GM21737 (cell line): ENCODE measurements around the gene KLKB1.
"Not testable (repeated sequence)": the region's sequence is repeated elsewhere in the genome, so short reads cannot be mapped to it uniquely, and the experiment has no call there.

Source experiments
- ATAC-seq: cut with Tn5 transposase; IDR thresholded peaks from one replicate; pipeline ENCODE4 v1.9.1; 2021; ENCODE audit warnings: mild to moderate bottlenecking, moderate library complexity; ENCODE audit not compliant: unreplicated experiment

KLKB1 gene

GRCh38 chr4:186264660-186265059 lies 37.4 kb downstream of the KLKB1 start:
- ATAC-seq: no peak

GRCh38 chr4:186265250-186265649 lies 37.9 kb downstream of the KLKB1 start:
- not testable (repeated sequence) for ATAC-seq

DNA sequence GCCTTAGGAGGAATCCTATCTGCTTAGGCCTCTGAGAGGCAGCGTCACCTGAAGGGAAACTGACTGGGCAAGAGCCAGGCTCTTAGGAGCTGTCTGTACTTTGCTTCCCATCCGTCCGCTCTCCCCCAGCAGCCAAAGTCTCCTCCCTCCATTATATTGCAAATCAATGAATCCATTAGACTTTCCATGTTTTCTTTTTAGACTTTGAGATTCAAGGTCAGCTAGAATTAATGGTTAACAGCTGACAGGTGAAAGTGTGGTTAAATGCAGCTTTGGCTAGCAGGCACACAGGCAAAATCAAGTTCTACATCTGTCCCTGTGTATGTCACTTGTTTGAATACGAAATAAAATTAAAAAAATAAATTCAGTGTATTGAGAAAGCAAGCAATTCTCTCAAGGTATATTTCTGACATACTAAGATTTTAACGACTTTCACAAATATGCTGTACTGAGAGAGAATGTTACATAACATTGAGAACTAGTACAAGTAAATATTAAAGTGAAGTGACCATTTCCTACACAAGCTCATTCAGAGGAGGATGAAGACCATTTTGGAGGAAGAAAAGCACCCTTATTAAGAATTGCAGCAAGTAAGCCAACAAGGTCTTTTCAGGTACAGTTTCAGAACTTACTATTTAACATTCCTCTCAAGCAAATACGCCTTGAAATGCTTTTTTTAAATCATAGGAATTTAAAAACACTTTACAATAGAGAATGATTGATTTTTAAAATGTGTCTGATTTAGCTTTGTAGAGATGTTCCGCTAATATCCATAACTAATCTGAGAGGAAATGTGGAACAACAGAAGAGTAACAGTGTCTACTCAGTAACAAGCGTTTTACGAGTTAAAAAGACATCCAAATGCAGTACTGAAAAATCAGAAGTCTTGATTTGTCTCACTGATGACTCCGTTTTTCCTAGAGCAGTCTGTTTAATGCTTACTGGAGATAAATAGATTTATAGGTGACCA lies 38.7 kb downstream of the KLKB1 start, which contains the start of gene F11:
F11 (plus strand) TSS at position 507 of the 970 bp plus-strand sequence. CDS start 948 bp downstream, outside the sequence.
- no peak for ATAC-seq

DNA sequence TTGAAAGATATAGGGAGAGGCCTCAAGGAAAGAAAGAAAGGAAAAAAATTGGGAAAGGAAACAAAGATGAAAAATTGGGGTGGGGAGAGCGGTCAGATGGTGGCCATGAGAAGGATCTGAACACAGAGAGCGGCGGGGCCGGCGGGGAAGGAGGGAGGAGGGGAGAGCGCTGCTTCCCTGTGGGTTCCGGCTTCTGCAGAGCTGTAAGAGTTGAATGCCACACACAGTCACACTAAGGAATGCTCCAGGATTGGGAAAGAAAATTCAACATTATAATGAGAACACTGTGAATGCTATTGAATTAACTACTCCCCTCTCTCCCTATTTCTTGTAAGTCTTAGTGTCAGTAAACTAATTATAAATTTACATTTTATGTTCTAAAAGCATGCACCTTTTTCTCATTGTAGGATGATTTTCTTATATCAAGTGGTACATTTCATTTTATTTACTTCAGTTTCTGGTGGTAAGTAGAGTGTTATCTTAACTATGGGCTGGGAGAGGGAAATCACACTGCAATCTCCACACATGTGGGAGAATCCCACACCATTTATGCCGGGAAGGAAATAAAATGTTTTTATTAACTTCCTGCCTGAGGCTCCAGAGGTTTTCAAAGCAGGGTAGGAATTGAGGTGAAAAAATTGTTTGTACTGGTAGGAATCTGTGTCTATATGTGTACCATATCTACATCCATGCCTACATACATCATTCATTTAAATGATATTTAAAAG lies 39.6 kb downstream of the KLKB1 start:
- no peak for ATAC-seq

GRCh38 chr4:186271081-186271678 lies 43.9 kb downstream of the KLKB1 start:
- no peak for ATAC-seq

DNA sequence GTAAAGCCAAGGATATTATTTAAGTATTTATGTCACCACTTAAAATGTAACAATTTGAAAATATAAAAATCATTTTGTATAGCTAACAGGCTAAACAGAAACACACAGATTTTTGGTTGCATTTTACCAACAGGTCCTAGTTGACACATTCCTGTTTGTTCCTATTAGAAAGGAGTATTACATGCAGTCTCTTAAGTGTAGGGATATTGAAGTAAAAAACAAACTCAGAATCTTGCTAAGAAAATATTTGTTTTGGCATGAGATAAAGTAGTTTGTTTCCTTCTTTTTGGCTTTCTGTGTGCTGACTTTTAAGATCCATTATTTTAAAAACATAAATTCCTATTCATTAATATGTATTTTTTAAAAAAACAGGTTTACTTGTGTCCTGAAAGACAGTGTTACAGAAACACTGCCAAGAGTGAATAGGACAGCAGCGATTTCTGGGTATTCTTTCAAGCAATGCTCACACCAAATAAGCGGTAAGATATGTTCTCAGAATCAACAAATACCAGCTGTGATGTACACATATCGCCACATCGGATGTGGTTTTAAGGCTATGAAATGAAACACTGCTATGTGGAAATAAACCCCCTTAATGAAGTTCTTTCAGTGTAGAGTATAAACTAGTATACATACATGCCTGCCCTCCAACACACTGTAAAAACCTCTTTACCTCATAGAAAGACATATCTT lies 45.5 kb downstream of the KLKB1 start:
- no peak for ATAC-seq

DNA sequence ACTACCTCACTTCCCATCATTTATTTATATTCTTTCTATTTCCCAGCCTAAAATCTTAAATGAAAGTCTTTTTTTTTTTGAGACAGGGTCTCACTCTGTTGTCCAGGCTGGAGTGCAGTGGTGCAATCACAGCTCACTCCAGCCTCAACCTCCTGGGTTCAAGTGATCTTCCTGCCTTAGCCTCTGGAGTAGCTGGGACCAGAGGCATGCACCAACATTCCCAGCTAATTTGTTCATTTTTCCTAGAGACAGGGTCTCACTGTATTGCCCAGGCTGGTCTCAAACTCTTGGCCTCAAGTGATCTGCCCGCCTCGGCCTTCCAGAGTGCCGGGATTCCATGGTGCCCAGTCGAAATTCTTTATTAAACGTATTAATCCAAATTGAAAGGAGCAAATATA lies 46.1 kb downstream of the KLKB1 start:
- ATAC-seq: not testable (repeated sequence)

DNA sequence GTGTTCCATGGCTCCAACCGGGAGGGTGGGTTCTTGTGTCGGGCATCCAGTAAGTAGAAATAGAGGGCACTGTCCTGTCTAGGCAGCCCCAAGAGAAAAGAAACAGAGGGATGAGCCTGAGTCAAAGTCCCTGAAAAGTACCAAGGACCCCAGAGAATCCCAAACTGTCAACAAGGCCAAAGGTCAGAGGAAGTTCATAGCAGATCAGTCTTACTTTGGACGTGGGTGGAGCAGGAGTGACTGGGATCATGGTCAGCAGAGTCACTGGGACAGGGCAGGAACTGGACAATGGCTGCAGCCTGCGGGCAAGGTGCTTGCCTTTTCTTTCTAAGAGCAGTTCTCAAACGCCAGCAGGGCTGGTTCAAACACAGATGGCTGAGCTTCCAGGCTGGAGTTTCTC lies 56.0 kb downstream of the KLKB1 start:
- ATAC-seq: no peak

DNA sequence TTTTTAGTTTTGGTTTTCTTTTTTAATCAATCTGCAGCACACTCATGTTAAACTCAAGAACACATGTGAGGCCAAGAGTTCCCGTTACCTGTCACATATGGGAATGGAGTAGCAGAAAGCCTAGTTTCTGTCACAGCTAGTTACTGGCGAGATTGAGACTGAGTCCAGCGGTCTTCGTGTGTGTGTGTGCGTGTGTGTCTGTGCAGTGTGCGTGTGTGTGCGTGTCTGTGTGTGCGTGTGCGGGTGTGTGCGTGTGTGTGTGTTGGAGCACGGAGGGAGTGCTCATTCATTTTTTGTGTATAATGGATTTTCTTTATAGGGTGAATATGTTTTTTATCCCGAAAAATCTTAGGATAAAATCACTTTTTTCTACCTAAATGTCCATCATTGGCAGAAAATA lies 57.8 kb downstream of the KLKB1 start:
- ATAC-seq: no peak

- no peak for ATAC-seq
These were observed 59.3 kb downstream of the KLKB1 start for GRCh38 chr4:186286581-186286980.

- ATAC-seq: no peak
These were observed 64.1 kb downstream of the KLKB1 start for GRCh38 chr4:186291256-186291890.

DNA sequence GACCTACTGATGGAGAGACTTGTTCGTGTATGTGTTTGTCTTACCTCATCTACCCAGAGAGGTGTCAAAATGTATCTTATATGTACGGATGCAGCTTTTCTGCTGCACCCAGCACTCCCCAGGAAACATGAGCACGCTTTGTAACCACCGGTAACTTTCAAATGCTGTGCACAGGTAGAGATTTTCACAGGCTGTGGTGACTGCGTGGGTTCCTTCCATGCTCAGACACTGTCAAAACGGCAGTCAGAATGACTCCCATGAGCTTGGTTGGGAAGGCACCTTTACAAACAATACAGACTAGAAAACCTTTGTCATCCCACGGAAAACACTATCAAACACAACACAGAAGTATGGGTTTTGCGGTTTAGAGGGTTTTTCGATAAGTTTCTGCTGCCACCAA lies 66.9 kb downstream of the KLKB1 start:
- ATAC-seq: no peak

DNA sequence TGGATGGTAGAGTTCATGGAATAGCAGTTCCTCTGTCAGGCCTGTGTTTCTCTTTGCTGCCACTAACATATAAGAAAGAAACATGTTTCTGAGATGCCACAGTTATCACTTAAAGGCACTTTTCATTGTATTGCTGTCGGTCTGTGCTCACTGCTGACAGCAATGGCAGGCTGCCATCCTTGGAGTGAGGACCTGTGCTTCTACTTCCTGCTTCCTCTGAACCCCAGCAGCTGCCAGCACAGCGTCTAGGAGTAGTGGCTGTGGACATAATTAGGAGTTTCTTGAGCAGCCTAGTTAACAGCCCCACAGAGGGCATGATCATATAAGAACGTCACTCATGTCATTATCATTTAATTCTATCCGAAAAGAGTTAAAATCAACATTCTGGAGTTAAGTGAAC lies 69.2 kb downstream of the KLKB1 start:
- ATAC-seq: no peak

- ATAC-seq: no peak
These were observed 69.8 kb downstream of the KLKB1 start for GRCh38 chr4:186297013-186297645.

- ATAC-seq: no peak
These were observed 70.8 kb downstream of the KLKB1 start for GRCh38 chr4:186298031-186298647.

GRCh38 chr4:186299291-186299690 lies 72.0 kb downstream of the KLKB1 start:
- ATAC-seq: no peak

- ATAC-seq: no peak
These were observed 73.5 kb downstream of the KLKB1 start for GRCh38 chr4:186300659-186301390.

DNA sequence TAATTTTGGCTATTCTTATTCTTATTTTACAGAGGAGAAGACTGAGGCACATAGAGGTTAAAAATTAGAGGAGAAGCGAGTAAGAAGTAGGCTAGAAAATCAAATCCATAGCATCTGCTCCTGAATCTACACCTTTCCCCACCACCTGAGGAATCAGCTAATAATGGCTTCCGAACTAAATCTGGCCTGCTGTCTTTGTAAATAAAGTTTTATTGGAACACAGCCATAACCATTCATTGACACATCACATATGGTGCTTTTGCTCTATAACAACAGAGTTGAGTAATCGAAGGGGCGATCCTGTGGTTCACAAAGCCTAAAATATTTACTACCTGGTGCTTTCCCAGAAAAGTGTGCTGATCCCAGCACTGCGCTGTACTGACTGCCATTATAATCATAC lies 76.9 kb downstream of the KLKB1 start:
- no peak for ATAC-seq
